GM18519 (cell line): Measurements from ENCODE around the gene PRDM1.
"Not testable (repeated sequence)": the region's sequence is repeated elsewhere in the genome, so short reads cannot be mapped to it uniquely, and the experiment has no call there.

Source experiments
- ATAC-seq: cut with Tn5 transposase; IDR thresholded peaks from one replicate; pipeline ENCODE4 v1.9.1; 2021; ENCODE audit warnings: mild to moderate bottlenecking, moderate library complexity; ENCODE audit not compliant: unreplicated experiment, low FRiP score

Gene PRDM1

DNA sequence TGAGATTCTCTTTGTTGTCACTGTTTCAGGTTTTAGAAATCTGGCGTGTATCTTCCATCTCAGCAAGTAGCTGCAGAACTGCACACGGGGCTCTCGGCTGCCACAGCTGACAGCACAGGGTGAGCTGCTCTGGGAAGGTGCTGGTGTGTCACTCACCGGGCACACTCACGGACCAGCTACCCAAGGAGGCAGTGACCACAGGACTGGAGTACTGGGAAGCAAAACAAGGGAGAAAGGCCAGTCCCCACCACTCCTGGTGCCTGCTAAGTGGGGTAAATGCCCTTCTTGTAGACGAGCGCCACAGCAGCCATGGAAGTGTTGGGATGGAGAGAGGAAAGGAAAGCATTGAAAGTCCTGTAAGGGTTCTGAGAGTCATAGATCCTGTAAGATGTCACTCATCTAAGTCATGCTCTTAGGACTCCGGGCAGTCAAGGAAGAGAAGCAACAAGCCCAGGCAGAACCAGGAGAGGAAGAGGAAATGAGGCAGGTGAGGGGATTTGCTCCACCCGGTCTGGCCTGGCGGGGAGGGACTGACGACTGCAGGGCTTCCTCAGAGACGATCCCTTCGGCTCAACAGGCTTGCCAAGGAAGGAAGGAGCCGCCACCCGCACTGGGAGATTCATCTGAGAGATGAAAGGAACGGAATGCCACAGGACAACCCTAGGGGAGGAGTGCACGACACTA is 48.1 kb downstream of the PRDM1 start:
- no peak for ATAC-seq

DNA sequence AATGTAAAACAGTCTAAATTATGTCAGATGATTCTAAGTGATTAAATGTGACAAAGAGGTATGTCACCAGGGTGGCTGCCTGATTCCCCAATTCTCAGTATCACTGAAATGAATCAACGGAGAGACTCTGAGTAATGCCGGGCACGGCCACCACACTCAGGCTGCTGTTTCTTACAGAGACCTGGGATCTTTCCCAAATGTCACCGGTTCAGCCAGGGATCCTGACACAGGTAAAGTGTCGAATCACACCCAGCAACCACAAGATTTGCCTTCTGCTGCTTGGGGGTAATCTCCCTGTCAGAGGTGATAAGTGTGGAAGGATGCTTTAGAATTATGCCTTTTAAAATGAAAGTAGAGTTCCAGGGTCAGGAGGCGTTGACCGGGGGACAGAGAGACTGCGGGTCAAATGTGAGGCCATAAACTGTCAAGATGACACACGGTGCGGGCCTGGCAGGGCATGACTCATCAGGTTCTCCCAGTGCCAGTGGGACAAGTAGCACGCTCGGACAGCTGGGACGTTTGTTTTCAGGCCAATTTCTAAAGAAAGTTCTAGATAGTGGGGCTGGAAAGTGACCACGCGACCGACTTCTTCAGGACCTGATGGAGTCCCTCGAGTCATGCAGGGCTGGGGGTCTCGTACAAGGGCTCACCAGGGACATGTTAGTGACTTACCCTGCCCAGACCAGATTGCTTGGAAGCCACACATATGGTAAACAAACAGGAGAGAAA is 48.9 kb downstream of the PRDM1 start:
- no peak for ATAC-seq

DNA sequence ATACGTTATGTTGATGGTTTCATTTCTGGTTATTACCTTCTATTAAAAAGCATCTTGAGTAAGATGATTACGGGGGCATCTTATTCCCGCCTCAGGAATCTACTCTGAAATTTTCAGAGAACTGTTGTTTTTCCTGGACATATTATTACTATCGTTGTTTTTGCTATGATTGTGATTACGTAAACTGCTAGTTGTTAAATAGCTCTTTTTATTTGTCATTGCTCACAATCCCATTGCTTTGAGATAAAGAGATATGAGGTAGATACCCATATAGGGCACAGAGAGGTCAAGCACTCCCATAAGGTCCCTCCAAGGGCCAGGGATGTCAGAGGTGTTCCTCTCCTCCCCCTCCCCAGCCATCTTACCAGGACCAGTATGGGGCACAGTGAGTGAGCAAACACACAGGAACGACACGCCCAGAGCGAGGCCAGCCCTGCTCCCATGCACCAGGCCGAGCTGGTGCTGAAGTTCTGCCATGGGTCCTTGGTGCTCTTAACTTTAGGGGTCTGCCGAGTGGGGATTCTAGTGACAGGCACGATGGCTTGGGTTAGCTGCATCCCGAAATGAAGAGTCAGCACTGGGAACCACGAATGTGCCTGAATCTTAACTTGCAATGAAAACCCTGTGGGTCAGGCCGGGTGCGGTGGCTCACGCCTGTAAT is 49.9 kb downstream of the PRDM1 start:
- ATAC-seq: no peak

DNA sequence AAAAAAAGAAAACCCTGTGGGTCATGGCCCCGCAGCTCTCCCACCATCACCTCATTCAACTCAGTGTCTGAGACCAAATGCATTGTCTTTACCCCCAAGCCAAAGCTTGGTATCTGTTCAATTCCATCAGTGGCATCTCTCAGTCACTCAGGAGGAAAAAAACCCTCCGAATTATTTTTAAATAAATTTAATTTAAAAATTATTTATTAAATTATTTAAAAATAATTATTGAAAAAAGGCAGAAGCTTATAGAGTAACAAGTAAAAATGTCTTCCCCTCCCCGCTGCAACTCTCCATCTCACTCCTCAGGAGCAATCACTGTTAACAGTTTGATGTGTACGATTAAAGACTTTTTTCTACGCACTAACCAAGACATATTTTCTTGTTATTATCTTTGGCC is 50.7 kb downstream of the PRDM1 start:
- no peak for ATAC-seq

DNA sequence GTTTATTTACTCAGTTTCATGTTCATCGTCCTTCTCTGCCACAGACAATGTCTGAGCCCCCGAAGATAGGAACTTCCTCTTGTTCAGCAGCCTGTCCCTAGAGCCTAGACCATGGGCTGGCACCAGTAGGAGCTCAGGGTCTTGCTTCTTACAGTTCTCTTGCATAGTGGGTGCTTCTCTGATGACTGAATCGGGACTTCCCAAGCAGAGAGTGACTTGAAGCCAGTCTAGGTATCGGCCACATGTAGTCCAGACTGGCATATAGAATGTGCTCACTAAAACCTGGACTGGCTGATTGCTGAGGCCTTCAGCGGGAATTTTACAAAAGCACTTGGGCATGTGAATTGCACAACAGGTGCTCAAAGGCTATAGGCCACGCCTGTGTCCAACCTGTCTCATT is 52.0 kb downstream of the PRDM1 start:
- no peak for ATAC-seq

DNA sequence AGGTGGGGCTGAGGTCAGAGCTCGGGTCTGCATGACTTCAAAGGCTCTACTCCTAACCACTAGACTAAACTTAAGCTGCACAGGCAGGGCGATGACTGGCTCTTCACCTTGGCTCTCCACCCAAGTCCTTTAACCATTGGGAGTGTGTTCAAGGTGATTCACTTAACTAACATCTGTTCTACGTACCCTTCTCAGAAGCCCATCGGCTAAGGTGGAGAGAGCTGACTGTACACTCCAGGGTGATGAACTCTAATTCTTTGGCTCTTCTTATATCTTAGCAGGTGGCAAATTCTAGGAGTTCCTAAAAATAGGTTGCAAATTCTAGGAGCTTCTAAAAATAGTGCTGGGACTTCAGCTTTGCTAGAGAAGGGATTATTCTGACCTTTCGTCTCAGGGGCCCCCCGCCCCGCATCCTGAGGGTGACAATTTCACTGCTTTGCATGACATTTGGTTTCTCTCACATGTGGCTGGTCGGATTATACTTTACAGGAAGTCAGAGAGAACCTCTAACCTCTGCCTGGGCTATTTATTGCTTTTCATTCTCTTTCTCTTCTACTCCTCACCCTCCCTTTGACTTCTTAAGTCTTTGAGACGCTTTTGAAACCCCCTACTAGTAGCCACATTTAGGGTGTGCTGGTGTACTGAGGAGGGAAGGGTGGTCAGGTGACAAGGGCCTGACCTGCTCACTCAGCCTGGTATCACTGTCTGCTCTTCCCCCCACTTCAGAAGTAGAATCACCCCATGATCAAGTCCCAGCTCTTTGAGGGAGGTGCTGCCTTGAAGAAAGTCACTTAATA is 55.5 kb downstream of the PRDM1 start:
- peak; percentile 78 for ATAC-seq

DNA sequence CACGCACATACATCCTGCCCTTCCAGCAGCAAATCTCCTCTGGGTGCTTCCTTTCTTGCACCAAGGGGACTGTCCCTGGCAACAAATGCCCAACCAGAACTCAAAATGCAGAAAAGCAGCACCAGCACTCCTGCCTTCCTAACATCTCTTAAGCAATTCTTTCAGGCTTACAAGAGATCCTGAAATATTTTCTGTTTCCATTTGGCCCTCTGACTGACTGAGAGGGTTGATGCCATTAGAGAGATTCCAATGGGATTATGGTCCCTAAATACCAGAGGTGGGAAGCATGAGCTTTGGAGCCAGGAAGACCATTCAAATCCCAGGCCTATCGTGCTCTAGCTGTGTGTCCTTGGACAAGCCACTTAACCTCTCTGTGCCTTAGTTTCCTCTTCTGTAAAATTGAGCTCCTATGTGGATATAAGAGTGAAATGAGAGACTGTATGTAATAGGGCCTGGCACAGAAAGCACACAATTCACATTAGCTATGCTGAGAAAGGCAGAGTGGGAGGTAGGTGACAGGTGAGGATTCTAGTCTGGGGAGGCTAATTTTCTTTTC is 56.8 kb downstream of the PRDM1 start:
- no peak for ATAC-seq

DNA sequence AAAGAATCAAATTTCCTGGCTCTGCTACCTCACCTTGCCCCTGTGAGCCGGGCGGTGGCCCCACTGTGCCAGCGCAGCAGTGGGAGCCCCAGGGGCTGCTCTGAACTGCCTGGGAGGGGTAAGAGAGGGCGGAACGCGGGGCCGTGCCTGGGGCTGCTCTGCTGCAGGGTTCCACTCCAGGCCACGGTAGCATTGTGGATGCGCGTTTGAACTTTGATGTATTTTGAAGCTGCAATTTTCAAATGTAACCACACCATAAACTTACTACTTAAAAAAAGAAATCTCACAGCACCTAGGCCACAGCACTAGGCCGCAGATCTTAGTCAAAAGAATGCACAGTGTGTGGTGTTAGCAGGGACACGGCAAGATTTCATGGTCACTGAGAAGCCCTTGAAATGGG is 57.5 kb downstream of the PRDM1 start:
- ATAC-seq: no peak

DNA sequence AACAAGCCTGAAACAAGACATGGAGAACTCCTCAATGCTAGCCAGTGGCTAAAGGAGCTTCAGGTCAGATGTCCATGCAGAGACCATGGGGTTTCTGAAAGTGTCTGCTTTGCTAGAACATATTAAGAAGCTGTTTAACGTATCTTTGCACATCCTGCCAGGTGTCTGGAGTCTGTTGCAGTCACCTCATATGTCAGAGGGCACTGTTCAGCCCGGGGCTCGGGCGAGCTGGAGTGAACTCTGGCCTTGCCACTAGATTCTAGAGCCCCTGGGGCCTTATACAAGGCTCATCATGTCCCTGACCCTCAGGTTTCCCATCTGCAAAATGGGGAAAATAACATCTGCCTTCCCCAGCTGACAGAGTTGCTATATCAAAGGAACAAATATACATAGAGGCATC is 59.0 kb downstream of the PRDM1 start:
- ATAC-seq: no peak

DNA sequence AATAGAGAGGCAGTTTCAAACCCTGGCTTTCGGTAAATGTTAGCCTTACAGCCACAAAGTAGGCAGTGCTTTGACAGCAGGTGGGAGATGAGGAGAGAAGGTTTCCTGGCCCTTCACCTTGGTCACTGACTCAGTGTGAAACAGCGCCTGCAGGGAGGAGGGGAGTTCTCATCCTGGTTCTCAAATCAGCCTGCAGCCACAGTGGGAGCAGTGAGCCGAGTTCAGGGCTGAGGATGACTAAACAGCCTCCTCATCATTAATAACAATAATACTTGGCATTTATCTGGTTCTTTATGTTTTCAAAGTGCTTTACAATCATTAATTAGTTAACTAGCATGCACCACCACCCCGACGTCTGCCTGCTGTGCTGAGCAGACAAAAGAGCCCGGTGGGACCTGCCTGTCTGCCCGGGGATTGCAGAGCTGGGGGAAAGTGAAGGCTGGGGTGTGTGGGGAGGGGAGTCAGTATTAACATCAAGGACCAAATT is 59.6 kb downstream of the PRDM1 start:
- ATAC-seq: no peak

DNA sequence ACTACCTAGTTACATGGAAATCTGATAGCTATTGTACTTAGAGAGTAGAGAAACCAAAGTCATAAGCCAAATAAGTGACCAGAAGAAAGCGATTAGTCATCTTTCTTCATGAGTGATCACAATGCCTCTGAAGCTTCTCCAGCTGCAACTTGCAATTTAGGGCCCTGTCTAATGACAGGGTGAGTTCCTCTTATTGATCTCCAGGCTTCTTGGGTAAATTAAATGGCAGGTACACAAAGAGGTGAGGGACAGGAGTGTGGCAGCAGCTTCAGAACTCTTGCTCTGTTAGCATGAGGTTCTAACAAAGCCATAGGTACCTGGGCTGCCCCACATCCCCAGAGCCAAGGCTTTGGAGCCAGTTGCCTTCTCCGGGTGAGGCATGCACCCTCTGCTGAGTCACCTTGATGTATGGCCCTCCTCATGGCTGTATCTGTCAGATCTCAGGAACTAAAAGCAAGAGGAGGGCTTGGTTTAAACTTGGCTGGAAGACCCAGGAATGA is 60.8 kb downstream of the PRDM1 start:
- ATAC-seq: peak; percentile 43

DNA sequence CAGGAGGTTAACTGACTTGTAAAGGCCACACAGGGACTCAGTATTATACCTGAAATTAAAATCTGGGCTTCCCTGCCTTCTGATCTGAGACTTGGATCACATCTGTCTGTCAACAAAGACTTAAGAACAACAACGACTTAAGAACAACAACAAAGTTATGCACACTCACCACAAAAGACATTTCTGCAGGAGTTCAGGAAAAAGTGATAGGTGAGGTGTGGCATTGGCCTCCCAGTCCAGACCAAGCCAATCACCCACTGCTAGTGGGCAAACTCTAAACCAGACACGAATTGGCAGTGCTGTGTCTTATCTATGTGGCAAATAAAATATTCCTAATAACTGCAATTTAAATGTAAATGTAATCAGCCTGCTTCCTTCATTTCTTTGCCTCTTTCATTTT is 61.3 kb downstream of the PRDM1 start:
- no peak for ATAC-seq

DNA sequence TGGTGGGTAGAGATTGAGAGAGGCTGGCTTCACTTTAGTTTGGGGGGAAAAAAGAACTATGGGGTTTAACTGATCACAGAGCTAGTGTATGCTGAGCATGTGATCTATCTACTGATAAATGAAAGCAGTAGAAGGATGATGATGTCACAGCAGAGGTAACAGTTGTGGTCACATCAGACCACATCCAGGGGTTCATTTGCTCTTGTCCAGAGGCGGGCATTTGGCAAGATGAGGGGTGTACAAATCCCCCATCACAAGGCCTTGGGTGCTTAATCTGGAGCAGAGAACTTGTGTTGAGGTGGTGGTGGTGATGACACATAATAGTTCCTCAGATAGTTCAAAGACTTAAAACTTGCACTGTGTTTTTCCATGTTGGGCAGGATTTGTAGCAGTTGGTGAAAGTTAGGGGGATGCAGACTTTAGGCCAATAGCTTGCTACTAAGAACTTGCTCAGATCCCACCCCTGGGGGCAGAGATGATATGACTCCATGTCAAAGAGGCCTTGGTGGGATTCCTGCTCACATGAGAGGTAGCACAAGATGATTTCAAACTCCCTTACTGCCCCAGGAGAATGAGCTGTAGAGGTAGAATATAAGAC is 63.4 kb downstream of the PRDM1 start:
- ATAC-seq: no peak

DNA sequence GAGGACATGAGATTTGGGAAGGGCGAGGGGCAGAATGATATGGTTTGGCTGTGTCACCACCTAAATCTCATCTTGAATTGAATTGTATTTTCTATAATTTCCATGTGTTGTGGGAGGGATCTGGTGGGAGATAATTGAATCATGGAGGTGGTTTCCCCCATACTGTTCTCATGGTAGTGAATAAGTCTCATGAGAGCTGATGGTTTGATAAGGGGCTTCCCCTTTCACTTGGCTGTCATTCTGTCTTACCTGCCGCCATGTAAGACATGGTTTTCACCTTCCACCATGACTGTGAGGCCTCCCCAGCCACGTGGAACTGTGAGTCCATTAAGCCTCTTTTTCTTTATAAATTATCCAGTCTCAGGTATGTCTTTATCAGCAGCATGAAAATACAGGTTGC is 66.3 kb downstream of the PRDM1 start:
- ATAC-seq: not testable (repeated sequence)

DNA sequence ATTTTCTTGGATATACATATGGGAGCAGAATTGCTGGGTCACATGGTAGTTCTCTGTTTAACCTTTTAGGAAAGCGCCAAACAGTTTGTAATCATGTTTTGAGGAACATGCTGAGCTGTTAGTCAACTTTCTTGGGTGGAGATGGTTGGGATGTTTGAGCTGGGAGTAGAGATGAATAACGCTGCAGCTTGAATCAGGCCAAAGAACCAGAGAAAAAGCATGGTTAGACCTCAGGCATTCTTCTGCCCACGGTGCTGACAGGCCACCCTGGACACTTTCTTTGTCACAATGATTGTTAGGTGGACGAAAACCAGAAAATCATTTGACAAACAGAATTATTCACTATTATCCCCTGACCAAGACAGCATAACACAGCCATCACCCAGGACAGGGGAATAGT is 66.8 kb downstream of the PRDM1 start:
- ATAC-seq: no peak

DNA sequence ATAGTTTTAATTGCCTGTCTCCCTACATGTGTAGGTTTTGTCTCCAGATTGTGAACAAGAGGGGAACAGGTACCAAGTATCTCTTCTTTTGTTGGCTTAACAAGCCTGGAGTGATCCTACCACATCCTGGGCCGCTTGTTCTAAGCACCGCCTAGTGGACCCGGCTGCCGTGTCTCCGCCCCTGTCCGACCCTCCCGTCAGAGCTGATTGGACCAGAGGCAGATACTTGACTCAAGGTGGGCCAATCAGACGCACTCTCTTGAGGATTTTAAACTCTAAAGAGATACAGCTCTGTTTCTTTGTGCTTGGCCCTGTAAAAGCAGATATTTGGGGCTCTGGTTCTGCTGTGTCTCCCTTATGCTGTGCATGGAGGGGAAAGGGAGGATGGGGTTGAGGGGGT is 68.2 kb downstream of the PRDM1 start:
- no peak for ATAC-seq

DNA sequence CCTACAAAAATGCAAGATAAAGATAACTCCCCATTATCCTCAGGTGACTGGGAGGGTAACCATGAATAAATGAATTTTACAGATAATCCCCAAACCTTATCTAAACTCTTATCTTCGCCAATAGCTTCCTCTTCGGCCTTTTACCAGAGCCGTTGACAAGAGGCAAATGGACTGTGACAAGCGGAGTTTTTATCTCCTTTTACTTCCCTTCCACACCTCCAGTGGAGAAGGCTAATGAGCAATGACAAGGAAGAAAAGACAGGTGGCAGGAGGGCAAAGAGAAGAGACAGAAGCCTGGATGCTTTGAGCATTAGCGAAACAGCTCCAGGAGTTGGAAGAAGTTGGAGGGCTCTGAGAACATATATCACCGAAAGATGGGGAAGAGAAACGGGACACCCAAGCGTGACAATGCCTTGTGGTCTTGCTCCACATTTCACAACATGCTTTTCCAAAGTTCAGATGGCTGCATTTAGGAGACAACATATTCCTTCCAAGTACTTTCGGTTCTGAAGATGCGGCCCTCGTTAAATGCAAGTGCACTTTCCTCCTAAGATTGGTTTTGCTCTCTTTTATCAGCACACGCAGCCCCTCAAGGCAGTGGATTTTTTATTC is 69.2 kb downstream of the PRDM1 start:
- no peak for ATAC-seq

DNA sequence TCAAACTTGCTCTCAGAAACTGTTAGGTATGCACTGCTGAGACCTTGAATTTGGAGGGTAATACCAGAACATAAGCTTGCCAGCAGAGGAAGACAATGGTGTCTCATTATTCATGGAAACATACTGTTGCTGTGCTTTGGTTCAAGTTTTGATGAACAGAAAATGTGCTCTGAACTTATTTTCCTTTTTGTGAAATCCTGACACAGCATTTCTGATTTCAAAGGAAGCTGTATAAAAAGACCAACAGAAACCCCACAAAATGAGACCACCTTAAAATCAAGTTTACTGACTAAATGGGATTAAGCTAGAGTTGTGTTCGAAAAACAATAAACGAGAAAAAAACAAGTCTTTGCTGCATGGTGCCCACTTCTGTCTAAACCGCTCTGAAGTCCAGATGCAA is 70.3 kb downstream of the PRDM1 start:
- no peak for ATAC-seq

DNA sequence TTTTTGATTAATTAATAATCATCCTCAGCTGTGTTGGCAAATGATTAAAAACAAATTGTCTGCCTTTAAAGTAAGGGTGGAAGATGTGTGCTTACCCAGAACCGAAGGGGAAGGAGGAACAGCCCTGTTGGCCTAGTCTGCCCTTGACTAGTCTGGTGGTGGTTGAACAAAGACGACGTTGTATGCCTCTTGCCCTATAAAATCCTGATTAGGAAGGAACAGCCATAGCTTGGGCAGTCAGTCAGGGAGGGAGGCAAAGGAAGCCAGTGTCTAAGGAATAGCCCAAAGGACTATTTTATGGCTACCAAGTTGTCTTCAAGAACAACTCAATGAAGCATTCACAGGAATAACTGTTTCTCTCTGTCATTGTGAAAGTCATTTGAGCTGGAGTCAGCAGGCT is 70.7 kb downstream of the PRDM1 start:
- no peak for ATAC-seq

DNA sequence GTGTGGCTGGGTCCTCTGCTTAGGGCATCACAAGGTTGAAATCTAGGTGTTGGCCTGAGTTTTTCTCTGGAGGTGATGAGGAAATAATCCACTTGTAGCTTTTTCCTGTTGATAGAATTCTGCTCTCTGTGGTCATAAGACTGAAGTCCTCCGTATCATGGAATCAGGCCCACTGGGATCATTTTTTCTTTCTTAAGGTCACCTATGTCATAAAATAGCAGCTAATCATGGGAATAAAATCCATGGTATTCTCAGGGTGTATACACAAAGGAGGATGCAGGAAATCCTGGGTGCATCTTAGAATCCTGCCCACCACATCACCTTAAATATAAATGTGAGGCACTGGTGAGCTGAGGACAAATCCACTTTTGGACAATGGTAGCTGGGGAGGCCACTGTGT is 72.7 kb downstream of the PRDM1 start:
- ATAC-seq: no peak
